ENCODE data around the gene GPR39.

Gene GPR39

GRCh38 chr2:132419941-132420340 lies 3.3 kb downstream of the GPR39 start:
- TF ChIP-seq CTCF (IDR thresholded peaks at IDR 0.05; ENCODE audit: low read depth, low read length, missing control alignments) = no peak
- Histone ChIP-seq H3K27me3 (replicated peaks) (no peaks in the 10 kb centered on the region), H3K27ac (no peak overlapping the region), H3K4me3 (ENCODE audit: low read depth, low read length) (no peak overlapping the region), H3K36me3 (replicated peaks) (no peaks in the 10 kb centered on the region)
- no peak for DNase-seq
- in situ Hi-C loops (cut with HindIII; ENCODE audit: low pct_ligation_motif_present, low sequenced_read_pairs) = no loop called here

- H3K4me3 ChIP-seq (ENCODE audit: low read depth, low read length) = no peak overlapping the region
These were observed 4.5 kb downstream of the GPR39 start for GRCh38 chr2:132420816-132421805.

GRCh38 chr2:132422736-132423135 lies 6.1 kb downstream of the GPR39 start:
- in situ Hi-C loops (cut with HindIII; ENCODE audit: low pct_ligation_motif_present, low sequenced_read_pairs) = no loop called here
- no peaks in the 10 kb centered on the region for H3K27me3 ChIP-seq (replicated peaks)
- no peak for TF ChIP-seq CTCF (IDR thresholded peaks at IDR 0.05; ENCODE audit: low read depth, low read length, missing control alignments)
- no peak overlapping the region for H3K4me3 ChIP-seq (ENCODE audit: low read depth, low read length)
- no peak overlapping the region for H3K27ac ChIP-seq
- no peak for DNase-seq
- H3K36me3 ChIP-seq (replicated peaks) = no peaks in the 10 kb centered on the region

More at GRCh38 chr2:132420816-132421805, 4.5 kb downstream of the GPR39 start:
- peak; percentile 30 for TF ChIP-seq CTCF (IDR thresholded peaks at IDR 0.05; ENCODE audit: low read depth, low read length, missing control alignments)
- no peak for DNase-seq
- Histone ChIP-seq H3K27ac (no peak overlapping the region), H3K36me3 (replicated peaks) (no peaks in the 10 kb centered on the region), H3K27me3 (replicated peaks) (no peaks in the 10 kb centered on the region)
- in situ Hi-C loops (cut with HindIII; ENCODE audit: low pct_ligation_motif_present, low sequenced_read_pairs) = no loop called here

GRCh38 chr2:132424526-132425121 lies 8.0 kb downstream of the GPR39 start:
- H3K27me3 ChIP-seq (replicated peaks) = no peaks in the 10 kb centered on the region
- DNase-seq = no peak
- in situ Hi-C loops (cut with HindIII; ENCODE audit: low pct_ligation_motif_present, low sequenced_read_pairs) = no loop called here
- TF ChIP-seq CTCF (IDR thresholded peaks at IDR 0.05; ENCODE audit: low read depth, low read length, missing control alignments) = no peak
- H3K27ac ChIP-seq = no peak overlapping the region
- no peak overlapping the region for H3K4me3 ChIP-seq (ENCODE audit: low read depth, low read length)
- H3K36me3 ChIP-seq (replicated peaks) = no peaks in the 10 kb centered on the region

- in situ Hi-C loops (cut with HindIII; ENCODE audit: low pct_ligation_motif_present, low sequenced_read_pairs) = no loop called here
- no peak for DNase-seq
- H3K27me3 ChIP-seq (replicated peaks) = no peaks in the 10 kb centered on the region
- H3K27ac ChIP-seq = no peak overlapping the region
- TF ChIP-seq CTCF (IDR thresholded peaks at IDR 0.05; ENCODE audit: low read depth, low read length, missing control alignments) = no peak
- H3K36me3 ChIP-seq (replicated peaks) = no peaks in the 10 kb centered on the region
- H3K4me3 ChIP-seq (ENCODE audit: low read depth, low read length) = no peak overlapping the region
These were observed 9.4 kb downstream of the GPR39 start for GRCh38 chr2:132426033-132426432.

Data from brain microvascular endothelial cell (primary cell).